Measurements from ENCODE around the gene CNTN6.
"Not testable (repeated sequence)": the region's sequence is repeated elsewhere in the genome, so short reads cannot be mapped to it uniquely, and the experiment has no call there.

Gene CNTN6

DNA sequence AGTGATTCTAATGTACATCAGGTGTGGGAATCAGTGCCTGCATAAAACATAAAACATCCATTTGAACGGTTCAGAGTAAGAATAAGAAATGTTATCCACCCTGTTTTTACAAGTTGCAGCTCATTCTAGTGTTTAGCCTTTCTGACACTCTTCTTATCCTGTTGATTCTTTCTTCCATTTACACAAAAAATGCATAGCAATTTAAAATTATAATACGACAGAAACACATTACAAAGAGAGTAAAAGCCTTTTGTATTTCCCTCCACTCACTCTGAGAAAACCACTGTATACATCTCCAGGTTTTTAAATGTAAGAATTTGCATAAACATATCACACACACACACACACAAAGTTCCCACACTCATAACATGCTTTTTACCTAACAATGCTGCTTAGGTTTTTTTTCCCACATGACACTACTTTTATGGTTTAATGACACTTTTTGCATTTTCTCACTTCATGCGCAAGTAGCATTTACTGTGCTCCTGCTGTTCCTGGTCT lies 199.8 kb downstream of the CNTN6 start:
- no peak for DNase-seq

DNA sequence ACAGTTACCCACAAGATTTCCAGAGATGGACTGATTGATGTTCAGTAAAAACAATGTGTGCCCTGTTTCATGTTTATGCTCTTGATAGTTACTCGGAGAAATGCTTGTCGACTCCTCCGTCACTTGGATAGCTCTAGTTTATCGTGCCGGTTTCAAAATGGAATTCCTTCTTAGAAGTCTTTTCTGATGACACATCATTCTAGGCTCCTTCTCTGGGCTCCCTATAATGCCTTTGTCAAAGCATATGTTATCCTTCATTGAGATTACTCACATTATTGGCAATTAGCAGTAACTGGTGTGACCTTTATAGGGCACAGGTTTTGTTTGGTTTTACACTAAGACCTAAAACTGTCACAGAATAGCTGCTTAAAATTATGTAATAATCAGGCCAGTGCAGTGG lies 201.8 kb downstream of the CNTN6 start:
- DNase-seq: no peak

DNA sequence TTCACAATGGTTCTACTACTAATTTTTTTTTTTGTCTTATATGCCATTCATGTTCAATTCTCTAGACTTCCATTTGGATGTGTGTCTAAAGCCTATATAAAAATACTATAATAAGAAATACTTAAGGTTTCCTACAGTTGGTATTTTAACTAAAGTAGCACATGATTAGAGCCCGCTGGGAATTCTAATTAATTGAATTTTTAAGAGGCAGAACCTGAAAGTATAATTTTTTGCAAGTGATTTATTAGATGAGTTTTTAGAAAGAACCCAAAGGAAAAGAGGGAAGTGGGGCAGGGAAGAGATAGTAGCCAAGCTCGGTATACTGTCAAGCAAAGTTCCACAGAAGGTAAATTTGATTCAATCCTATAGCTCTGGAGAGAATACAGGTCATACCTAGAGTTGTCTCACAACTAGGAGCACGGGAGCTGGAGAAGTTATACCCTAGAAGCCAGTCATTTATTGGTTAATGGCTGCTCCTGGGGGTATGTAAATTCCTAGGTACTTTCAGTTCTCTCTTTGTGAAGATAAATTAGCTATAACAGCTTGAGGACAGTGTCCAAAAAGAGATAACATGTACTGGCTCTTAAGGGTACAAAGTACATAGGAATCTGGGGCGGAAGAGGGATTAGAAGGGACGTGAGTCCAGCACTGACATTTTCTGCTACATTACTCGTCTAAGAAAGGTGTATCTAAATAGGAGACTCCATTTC lies 225.6 kb downstream of the CNTN6 start:
- no peak for DNase-seq

DNA sequence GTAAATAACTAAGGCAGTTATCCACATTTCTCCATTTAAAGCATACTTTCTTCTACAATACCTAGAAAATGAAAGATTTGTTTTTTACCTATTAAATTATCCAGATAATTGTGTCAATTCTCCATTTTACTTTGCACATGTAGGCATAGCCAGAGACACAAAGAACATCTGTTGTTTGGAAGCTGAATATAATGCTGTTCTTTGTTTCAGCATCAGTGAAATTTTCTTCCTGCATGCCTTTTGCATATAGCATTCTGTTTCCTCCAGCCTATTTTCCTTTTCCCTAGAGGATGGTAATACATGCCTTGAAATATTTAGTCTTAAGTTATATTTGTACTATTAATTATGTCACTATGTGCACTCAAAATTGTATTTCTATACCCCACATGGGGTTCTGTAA lies 233.7 kb downstream of the CNTN6 start:
- no peak for DNase-seq

DNA sequence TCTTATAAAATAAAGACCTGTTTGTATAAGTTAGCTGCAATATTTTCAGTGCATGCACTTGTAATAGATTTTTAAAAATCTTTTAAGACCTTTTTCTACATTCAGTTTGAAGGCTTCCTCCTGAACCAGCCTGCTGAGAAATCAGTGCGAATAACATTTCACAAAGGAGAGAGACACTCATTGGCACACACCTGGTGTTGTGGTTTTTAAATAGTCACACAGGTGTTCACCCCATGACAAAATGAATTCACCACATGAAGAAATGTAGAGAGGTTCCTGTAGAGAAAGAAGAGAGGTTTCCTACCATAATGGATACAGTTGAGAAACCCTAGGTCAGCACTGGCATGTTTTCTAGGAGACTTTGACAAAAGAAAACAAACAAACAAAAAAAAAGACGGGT lies 237.3 kb downstream of the CNTN6 start:
- no peak for DNase-seq

DNA sequence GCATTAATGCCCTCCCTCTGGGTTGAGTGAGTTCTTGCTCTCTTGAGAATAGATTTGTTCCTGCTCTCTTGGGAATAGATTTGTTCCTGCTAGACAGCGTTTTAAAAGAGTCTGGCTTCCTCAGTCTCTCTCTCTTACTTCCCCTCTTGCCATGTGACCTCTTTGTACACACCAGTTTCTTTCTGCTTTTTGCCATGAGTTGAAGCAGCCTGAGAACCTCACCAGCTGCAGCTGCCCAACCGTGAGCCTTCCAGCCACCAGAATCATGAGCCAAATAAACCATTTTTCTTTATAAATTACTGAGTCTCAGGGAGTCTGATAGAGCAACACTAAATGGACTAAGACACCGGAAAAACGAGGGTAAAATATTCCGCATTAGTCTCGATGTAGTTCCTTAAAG lies 253.6 kb downstream of the CNTN6 start:
- DNase-seq: no peak

DNA sequence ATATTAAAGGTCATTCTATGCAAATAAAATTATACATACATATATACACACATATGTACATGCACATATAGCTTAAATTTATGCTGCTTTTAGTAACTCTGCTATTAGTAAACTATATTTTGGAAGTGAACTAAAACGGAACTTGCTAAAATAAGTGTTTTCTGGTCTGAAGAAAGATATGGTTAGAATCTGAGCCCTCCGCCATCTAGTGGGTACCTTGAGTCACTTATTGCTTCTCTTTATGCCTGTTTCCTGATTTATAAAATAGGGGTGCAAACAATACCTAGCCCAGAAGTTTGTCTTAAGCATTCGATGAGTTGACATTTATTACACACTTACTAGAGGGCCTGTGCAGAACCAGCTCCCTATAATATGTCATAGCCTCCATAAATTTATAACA lies 255.7 kb downstream of the CNTN6 start:
- no peak for DNase-seq

DNA sequence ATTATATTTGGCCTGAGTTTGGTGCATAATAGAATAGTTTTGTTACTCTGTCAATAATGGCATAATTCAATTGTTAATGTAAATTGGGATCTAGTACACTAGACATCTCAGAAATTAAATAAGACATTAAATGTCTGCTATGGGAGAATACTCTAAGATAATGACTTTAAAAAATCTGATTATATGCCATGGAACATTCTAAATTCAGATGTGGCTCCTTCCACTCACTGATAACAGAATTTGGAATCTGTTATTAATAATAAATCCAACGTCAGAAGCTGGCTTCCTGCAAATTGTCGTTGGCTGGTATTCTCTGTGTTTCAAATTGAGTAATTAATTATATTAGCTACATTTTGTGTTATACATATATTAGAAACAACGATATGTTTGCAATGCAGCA lies 258.1 kb downstream of the CNTN6 start:
- DNase-seq: no peak

DNA sequence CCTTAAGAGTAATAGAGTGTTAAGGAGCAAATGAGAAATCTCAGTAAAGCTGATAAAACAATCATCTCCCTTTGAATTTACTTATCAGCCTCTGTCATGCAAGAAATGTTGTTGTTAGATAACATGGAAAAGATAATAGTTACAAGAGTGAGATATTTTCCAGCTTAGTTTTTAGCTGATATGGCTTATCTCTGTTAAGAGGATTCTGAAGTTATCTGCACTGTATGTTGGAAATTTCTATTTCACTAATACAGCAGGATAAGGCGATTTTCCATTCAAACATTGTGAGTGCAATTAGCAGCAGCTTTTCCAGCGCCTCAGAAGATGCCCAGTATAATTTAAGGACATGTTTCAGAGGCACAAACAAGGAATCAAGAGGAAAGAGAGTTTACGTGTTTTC lies 262.9 kb downstream of the CNTN6 start:
- DNase-seq: no peak

DNA sequence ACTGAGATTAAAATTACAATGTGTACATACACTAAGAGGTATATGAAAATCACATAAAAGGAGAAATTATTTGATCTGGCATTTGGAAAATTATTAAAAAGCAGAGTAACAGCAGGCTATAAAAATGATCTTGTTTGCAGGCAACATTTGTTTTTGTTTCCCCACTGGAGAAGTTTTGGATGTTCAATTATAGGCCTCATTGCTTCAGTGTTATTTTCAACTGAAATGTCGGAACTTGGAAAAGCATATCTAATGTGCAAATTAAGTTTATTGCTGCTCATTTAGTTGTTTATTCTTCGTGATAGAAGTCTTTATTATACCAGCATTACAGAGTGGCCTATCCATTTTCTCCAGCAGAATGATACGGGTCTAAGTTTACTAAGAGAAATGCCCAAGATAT lies 263.3 kb downstream of the CNTN6 start:
- no peak for DNase-seq

DNA sequence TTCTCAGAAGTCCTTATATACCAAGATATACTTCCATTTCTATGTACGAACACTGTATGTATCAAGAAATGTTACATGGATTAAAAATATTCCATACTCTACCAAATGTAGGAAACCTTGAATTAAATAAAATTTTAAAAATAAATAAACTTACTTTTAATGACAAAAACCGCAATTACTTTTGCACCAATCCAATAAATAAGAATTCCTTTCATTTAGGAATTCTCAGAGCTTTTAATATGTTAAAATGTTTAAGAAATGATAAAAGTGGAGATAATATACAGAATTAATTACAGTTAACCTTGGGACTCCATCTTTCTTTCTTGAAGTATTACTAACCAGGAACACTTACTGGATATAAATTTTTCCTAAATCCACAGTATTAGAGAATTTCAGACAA lies 272.7 kb downstream of the CNTN6 start:
- DNase-seq: no peak

DNA sequence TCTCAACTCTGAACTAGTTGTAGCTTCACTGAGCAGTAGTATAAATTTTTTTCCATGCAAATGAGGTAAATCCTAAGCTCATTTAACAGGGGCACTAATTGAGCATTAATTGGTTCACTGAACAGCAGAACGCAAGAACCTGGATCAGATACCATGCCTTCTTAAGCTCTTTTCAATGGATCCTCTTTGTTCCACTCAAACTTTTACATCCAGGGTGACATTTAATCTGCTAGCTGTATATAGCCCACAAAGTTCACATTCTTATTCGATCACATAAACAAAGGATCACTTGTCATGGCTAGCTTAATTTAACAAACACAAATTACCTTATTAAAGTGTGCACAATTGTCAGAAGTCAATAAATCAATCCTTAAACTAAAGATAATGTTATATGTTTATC lies 281.6 kb downstream of the CNTN6 start:
- DNase-seq: no peak

DNA sequence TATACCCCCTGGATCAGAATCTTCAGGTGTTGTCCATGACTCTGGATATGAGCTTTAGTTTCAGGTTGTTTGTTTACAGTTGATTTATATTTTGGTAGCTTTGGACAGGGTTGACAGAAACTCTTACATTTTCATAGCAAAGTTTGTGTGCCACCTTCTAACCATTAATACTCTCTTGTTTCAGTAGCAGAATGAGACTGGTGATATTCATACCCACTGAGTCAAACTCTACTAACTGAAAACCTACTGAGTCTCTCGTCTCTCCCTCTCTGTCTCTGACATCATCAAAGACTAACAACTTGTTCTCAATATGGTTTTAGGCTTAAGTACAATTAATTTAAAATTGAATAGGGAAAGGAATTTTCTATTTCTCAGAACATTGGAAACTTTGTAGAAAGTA lies 282.3 kb downstream of the CNTN6 start:
- no peak for DNase-seq

DNA sequence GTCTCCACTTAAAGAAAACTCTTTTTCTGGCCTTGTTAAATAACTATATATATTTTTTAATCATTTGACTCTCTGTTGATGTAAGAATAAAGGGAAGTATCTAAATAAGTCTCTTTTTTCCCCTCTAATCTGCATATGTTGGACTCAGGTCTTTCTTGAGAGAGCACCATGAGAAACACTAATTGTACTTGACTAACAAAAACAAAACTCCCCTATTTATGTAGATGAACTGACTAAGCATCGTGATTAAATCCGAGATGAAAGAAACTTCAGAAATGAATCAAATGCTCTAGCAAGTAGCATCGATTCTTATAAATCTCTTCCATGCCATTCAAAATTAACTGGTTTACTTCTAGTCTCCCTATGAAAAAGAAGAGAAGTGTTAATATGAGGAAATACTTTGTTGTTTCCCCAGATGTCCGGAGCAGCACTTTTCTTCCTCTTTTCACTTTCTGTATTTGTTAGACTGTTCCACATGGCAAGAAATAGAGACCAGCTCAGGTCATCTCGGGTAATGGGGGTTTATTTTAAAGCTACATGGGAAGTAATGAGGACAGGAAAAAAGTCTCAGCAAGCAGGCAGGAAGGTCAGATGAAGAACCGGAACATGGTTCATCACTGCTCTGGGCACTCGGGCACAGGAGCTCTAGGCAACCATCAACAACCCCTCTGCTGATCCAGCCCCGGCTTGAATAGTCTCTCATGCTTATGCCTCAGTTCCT lies 288.3 kb downstream of the CNTN6 start:
- no peak for DNase-seq

DNA sequence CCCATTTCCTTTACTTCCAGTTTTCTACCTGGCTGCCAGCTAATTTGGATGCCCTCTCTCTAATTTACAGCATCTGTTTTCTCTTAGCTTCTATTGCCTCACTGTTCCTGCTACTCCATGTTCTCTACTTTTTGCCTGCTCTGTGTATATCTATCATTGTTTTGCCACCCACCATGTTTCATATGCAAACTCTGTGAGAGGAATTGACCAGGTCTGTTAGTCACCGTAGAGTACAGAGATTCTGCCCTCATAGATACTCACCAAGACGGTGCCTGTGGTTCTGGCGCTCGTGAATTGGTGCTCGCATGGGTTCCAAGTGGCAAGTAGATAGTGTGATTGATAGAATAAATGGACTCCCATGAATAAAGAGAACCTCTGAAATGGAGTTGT lies 288.8 kb downstream of the CNTN6 start:
- no peak for DNase-seq

DNA sequence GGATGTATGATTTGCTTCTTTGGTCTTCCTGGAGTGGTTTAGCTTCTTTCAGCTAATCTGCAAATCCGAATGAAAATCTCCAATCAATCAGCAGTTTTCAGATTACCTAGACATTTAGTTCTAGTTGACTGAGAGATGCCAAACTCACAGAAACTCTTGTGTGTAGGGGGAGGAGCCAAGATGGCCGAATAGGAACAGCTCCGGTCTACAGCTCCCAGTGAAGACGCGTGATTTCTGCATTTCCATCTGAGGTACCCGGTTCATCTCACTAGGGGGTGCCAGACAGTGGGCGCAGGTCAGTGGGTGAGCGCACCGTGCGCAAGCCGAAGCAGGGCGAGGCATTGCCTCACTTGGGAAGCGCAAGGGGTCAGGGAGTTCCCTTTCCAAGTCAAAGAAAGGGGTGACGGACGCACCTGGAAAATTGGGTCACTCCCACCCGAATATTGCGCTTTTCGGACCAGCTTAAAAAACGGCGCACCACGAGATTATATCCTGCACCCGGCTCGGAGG lies 294.6 kb downstream of the CNTN6 start:
- DNase-seq: not testable (repeated sequence)

DNA sequence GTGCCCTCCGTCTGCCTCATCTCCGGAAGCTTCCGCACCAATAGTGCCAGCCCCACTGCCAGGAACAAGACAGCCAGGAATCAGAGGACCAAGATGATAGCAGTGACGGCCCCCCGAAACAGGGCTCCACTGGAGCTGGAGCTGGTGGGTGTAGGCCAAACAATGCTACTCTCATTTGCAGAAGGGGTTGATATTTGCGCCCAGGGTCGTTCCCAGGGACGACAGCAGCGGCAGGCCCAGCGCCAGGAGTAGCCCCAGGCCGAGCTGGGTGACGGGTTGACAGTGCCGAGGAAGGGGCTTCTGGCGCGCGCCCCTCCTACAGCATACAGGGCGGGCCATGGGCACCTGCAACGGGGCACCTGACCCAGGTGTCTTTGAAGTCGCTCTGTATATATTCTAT lies 301.4 kb downstream of the CNTN6 start:
- DNase-seq: no peak

DNA sequence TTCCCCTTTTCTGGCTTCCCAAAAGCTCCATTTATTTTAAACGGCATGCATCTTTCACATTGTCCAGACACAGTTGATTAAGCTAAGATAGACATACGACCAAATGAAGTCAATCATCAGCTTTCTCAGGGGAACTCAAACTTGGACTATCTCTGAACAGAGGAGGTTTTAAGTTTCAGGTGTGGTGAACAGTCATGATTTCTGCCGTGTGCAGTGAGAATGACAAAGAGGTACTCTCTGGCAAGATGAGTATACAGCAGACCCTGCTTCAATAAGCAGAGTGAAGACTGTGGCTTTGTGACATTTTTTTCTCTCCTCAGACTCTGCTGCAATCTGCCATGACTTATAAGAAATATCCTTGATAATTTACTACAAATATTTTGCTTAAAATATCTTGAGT lies 307.7 kb downstream of the CNTN6 start:
- no peak for DNase-seq

DNA sequence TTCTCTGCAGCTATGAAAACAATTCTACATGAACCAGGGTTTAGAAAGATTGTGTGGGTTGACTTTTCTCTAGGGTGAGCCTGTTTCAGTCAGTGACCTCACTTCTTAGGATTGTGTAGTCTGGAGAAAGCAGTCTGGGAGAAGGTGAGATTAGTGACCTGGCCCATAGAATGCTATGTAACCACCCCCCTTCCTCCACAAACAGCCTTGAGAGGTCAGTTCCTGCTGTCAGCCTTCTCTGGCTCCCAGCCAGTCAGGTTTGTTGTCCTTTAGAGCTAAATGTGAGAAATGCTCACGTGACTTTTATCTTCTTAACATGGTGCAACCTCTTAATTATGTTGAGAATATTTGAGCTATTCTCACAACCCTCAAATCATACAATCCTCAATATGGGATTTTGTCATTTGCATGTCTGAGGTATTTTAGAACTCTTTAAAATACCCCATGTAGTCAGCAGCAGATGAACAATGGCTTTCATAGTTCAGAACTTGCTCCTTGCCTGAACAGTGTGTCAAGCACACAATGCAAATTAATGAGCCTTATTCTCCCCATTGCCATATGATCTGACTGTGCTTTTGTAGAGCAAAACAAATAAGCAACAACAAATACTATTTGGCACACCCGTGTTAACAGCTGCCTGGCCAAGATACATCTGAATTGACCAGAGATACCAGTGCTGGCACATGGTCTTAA lies 311.6 kb downstream of the CNTN6 start:
- no peak for DNase-seq

DNA sequence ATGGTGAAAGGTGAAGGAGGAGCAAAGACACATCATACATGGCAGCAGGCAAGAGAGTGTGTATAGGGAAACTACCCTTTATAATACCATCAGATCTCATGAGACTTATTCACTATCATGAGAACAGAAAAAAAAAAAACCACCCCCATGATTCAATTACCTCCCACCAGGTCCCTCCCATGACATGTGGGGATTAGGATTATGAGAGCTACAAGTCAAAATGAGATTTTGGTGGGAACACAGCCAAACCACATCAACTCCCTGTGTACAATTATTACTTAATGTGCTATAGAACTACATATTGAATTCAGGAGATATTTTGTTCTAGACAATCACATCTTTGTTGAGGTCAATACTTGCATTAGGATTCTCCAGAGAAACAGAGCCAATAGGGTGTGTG lies 313.4 kb downstream of the CNTN6 start:
- DNase-seq: no peak

DNA sequence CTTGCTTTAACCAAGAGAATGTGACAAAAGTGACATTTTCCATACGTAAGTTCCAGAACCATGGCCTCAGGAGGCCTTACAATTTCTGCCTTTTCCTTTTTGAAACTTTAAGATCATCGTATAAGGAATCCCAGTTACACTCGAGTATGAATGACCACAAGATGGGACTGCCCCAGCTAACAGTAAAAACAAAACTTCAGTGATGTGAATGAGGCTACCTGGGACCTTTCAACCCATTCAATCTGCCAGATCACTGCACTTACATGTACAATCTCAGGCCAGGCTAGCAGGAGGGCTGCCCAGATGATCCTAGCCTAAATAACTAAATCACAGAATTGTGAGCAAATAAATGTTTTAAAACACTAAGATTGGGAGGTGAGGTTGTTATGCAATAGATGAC lies 328.8 kb downstream of the CNTN6 start:
- DNase-seq: no peak

DNA sequence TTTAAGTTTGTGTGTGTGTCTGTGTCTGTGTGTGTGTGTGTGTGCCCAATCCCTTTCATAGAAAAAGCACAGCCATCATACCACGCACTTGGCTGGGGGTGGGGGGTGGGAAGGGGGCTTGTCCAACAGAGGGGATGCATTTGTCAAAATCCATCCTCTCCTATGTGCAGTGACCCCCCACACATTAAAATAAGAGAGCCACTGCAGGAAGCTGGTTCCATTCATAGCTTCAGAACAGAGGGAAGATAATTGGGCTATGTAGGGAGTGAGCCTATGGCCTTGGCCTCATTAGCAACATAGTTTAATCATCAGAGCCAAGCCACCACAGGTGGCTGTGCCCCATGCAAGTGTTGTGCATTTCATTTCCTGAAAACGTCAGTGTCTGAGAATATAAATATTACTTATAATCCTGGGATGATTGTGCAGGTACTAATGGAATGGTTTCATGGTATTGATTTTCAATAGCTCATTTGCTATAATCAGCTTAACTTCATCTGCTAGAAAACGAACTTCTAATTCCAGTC lies 330.8 kb downstream of the CNTN6 start:
- DNase-seq: no peak

DNA sequence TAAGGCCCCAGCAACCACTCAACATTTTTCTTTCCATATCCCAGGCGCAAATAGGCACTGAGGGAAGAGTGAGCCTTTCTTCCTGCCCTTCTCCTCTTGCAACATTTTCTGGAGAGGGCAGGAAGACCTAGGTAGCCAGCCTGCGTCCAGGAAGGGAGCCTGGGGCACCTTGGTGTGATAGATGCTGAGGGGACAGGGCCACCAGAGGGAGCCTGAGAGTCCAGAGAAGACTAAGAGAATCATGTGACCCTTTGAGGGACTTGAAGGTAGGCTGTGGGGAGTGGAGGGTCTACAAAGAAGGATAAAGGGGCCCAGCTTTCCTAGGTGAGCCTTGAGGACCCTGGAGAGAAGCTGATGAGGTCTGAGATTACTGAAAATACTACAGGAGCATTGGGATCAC lies 346.6 kb downstream of the CNTN6 start:
- DNase-seq: no peak

DNA sequence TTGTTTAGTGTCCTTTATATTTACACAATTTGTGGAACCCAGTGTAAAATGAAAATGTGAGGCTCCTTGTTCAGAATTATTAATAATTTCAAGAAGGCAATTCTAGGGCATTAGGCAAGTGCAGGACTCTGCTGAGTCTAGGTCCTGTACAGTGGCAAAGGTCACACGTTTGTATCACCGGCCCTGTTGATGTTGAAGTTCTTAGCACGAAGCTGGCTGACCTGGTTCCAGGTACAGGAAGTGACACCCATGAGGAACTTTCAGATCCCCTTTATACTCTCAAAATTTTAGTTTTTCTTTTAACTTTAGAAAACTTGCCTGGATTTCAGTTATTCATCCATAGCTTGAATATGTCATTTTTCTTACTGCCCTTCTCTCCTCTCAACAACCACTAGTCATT lies 349.4 kb downstream of the CNTN6 start:
- no peak for DNase-seq
